Muscle layer of colon (tissue), 2 donors: ENCODE measurements around the gene LCE2C.
"Not testable (repeated sequence)": the region's sequence is repeated elsewhere in the genome, so short reads cannot be mapped to it uniquely, and the experiment has no call there.

Experiments used
- H3K27ac ChIP-seq: one replicate; pipeline ENCODE4 v1.7.0; 2013; ENCODE audit warnings: low read depth, mild to moderate bottlenecking, low read length, moderate library complexity
- H3K27me3 ChIP-seq, 2 donors: one replicate each; pipeline ENCODE4 v1.7.0; 2013; ENCODE audit warnings: low read length in 2 of 2, mild to moderate bottlenecking in 2 of 2; ENCODE audit not compliant: insufficient read depth in 2 of 2, control insufficient read depth in 1 of 2
- H3K36me3 ChIP-seq: one replicate; pipeline ENCODE4 v1.7.0; 2013; ENCODE audit warnings: mild to moderate bottlenecking, low read length; ENCODE audit not compliant: insufficient read depth
- H3K4me1 ChIP-seq: one replicate; pipeline ENCODE4 v1.7.0; 2013; ENCODE audit warnings: mild to moderate bottlenecking, low read length; ENCODE audit not compliant: insufficient read depth
- H3K4me3 ChIP-seq, 2 donors: one replicate each; pipeline ENCODE4 v1.7.0; 2013; ENCODE audit warnings: low read length in 2 of 2, low read depth in 1 of 2, mild to moderate bottlenecking in 1 of 2, moderate library complexity in 1 of 2
- H3K9ac ChIP-seq: one replicate; pipeline ENCODE4 v1.7.0; 2013; ENCODE audit warnings: low read length
- H3K9me3 ChIP-seq: one replicate; pipeline ENCODE4 v1.7.0; 2013; ENCODE audit warnings: mild to moderate bottlenecking, low read length
- donor health status: abdominal sarcoma.
- donor health status: Adenocarcinoma of cecum.

Gene LCE2C

DNA sequence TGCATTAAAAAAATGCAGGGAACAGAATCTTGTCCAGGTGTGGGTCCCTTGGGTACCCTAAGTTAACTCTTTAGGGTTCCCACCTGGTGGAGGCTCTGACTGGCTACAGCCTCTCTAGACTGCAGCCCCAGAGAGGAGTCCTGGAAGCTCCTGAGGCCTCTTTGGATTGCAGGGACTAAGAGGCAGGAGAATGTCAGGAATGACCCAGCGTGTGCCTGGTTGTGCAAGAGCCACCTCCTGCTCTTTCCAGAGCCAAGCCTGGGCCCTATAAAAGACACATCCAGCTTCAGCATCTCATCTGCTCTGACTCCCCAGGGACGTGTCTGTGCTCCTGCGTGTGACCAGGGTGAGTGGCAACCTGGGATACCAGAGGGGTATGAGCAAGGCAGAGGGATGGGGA is at the start of gene LCE2C:
Gene LCE2C (plus strand): TSS at position 297 of the 400 bp plus-strand sequence. CDS start 737 bp downstream, outside the sequence.
- H3K27me3 ChIP-seq, H3K27ac ChIP-seq: not testable (repeated sequence)

GRCh38 chr1:152626744-152627143 is 48.3 kb upstream of the LCE2C start:
- Histone ChIP-seq H3K4me1 (no peaks in the 10 kb centered on the region), H3K27me3 (no peaks in the 10 kb centered on the region), H3K27ac (no peak overlapping the region), H3K36me3 (no peaks in the 10 kb centered on the region), H3K9ac (no peak overlapping the region), H3K9me3 (no peaks in the 10 kb centered on the region), H3K4me3 (no peak overlapping the region)

More for the DNA sequence above, at the start of gene LCE2C:
- H3K4me1 ChIP-seq, H3K36me3 ChIP-seq, H3K9me3 ChIP-seq, H3K4me3 ChIP-seq, H3K9ac ChIP-seq: not testable (repeated sequence)

DNA sequence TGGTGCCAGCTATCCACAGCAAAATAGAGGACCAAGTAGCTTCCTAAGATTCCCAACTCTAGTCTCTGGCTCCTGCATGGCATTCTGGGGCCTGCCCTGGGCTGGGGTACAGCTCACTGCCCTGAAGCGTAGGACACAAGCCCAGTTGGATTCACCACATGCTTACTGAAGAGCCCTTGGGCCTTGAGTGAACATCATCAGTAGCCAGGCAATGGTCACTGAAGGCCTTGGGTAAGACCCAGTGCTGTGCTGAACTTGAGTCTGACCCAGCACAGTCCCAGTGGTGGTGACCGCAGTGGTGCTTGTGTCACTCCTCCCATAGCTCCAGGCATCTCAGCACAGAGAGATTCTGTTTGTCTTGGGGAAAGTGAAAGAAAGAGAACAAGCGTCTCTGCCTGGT is 44.5 kb upstream of the LCE2C start:
- no peaks in the 10 kb centered on the region for H3K4me1 ChIP-seq
- H3K9ac ChIP-seq = no peak overlapping the region
- H3K36me3 ChIP-seq = no peaks in the 10 kb centered on the region
- no peak overlapping the region for H3K4me3 ChIP-seq
- H3K9me3 ChIP-seq = no peaks in the 10 kb centered on the region
- no peaks in the 10 kb centered on the region for H3K27me3 ChIP-seq
- H3K27ac ChIP-seq = no peak overlapping the region

GRCh38 chr1:152640351-152640750 is 34.7 kb upstream of the LCE2C start:
- Histone ChIP-seq H3K4me1 (no peaks in the 10 kb centered on the region), H3K4me3 (no peak overlapping the region), H3K9ac (no peak overlapping the region), H3K27ac (no peak overlapping the region), H3K9me3 (no peaks in the 10 kb centered on the region), H3K27me3 (no peaks in the 10 kb centered on the region), H3K36me3 (no peaks in the 10 kb centered on the region)

DNA sequence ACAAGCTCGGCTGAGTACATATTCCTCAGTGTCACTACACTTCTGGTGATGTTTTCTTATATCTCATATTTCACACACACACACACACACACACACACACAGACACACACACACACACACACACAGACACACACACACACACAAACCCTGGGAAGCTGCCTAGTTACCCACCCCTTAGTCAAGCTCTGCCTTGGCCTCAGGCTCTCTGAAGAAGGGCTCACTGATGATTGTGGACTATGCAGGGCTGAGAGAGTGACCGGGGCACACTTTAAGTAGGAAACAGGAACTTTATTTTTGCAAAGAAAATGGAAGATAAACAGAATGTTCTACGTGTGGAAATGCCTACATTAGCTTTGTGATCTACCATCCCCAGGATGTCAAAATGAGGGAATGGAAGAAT is 31.1 kb upstream of the LCE2C start:
- Histone ChIP-seq H3K27ac (no peak overlapping the region), H3K9me3 (no peaks in the 10 kb centered on the region), H3K4me3 (no peak overlapping the region), H3K4me1 (no peaks in the 10 kb centered on the region), H3K36me3 (no peaks in the 10 kb centered on the region), H3K9ac (no peak overlapping the region), H3K27me3 (no peaks in the 10 kb centered on the region)

GRCh38 chr1:152645146-152645545 is 29.9 kb upstream of the LCE2C start:
- H3K36me3 ChIP-seq = no peaks in the 10 kb centered on the region
- no peaks in the 10 kb centered on the region for H3K9me3 ChIP-seq
- H3K4me3 ChIP-seq = no peak overlapping the region
- H3K4me1 ChIP-seq = no peaks in the 10 kb centered on the region
- no peaks in the 10 kb centered on the region for H3K27me3 ChIP-seq
- H3K9ac ChIP-seq = no peak overlapping the region
- H3K27ac ChIP-seq = no peak overlapping the region

- no peak overlapping the region for H3K27ac ChIP-seq
- H3K4me1 ChIP-seq = no peaks in the 10 kb centered on the region
- no peak overlapping the region for H3K4me3 ChIP-seq
- H3K9me3 ChIP-seq = no peaks in the 10 kb centered on the region
- no peaks in the 10 kb centered on the region for H3K27me3 ChIP-seq
- no peak overlapping the region for H3K9ac ChIP-seq
- H3K36me3 ChIP-seq = no peaks in the 10 kb centered on the region
Observed at GRCh38 chr1:152646656-152647055, 28.4 kb upstream of the LCE2C start.

DNA sequence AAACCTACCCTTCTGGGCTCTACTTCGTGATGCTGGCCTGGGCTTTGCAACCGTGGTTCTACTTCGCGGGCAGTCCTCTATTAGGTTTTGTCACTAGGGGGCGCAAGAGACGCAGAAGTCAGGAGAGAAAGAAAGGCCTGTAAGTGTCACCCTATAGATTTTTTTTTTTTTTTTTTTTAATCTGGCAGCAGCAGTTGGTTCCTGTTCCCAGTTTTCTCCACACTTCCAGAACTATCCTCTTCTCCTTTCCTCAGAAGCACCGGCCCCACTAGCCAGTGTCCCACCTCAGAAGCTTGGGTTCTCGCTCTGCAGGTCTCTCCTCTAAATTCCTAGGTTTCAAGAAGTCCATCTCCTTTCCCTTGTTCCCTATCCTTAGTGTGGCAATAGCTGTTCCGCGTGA is 21.0 kb upstream of the LCE2C start:
- Histone ChIP-seq H3K9ac (no peak overlapping the region), H3K27me3 (no peaks in the 10 kb centered on the region), H3K4me1 (no peaks in the 10 kb centered on the region), H3K4me3 (no peak overlapping the region), H3K36me3 (no peaks in the 10 kb centered on the region), H3K9me3 (no peaks in the 10 kb centered on the region), H3K27ac (no peak overlapping the region)

- H3K4me1 ChIP-seq = no peaks in the 10 kb centered on the region
- H3K9ac ChIP-seq = no peak overlapping the region
- H3K36me3 ChIP-seq = no peaks in the 10 kb centered on the region
- H3K9me3 ChIP-seq = no peaks in the 10 kb centered on the region
- no peak overlapping the region for H3K4me3 ChIP-seq
- no peak overlapping the region for H3K27ac ChIP-seq
- no peaks in the 10 kb centered on the region for H3K27me3 ChIP-seq
Observed at GRCh38 chr1:152656459-152656858, 18.6 kb upstream of the LCE2C start.

DNA sequence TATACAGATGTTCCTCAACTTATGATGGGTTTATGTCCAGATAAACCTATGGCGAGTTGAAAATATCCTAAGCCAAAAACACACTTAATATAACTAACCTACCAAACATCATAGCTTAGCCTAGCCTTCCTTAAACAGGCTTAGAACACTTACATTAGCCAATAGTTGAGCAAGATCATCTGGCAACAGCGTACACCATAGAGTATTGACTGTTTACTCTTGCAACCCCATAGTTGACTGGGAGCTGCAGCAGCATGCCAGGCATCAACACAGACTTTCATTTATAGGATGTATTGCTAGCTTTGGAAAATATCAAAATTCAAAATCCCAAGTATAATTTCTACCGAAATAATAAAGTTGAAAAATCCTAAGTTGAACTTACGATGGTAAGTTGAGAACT is 17.4 kb upstream of the LCE2C start:
- Histone ChIP-seq H3K4me3 (no peak overlapping the region), H3K36me3 (no peaks in the 10 kb centered on the region), H3K27ac (no peak overlapping the region), H3K9me3 (no peaks in the 10 kb centered on the region), H3K4me1 (no peaks in the 10 kb centered on the region), H3K27me3 (no peaks in the 10 kb centered on the region), H3K9ac (no peak overlapping the region)

DNA sequence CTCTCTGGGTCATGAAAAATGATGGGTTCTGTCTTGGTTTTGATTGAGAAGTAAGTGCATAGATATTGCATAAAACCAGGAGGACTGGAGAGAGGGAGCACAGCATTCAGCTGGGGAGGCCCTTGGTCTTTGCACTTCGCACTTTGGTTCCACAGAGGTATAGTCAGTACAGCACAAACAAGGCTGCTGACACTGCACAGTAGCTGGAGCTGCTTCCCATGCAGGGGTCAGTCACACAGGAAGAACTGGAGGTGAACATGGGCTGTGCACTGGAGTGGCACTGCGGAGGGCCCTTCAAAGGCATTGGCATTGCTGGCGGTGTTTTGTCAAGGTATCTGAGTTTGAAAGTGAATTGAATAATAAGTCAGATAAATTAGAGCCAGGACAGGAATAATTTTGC is 16.4 kb upstream of the LCE2C start:
- Histone ChIP-seq H3K36me3 (no peaks in the 10 kb centered on the region), H3K9me3 (no peaks in the 10 kb centered on the region), H3K27ac (no peak overlapping the region), H3K27me3 (no peaks in the 10 kb centered on the region), H3K4me1 (no peaks in the 10 kb centered on the region), H3K9ac (no peak overlapping the region), H3K4me3 (no peak overlapping the region)

GRCh38 chr1:152663098-152663497 is 12.0 kb upstream of the LCE2C start, which contains the start of gene LCE2D:
TSS of gene LCE2D (plus strand) at chr1:152663380. CDS start at chr1:152664106, 726 bp downstream.
- Histone ChIP-seq H3K4me1 (no peaks in the 10 kb centered on the region), H3K9me3 (no peaks in the 10 kb centered on the region), H3K27me3 (no peaks in the 10 kb centered on the region), H3K36me3 (no peaks in the 10 kb centered on the region), H3K27ac (no peak within 1 kb of the TSS), H3K9ac (no peak within 1 kb of the TSS), H3K4me3 (no peak within 1 kb of the TSS)
